ENCODE data around the gene ITGB1. TPM values are rescaled to one million over a fixed set of nuclear protein-coding genes. Genes with fewer than 3 reads are reported as not detected.

Gene ITGB1
- total and polyA plus RNA-seq, 8 donors: 57.9 to 909 (median 176) TPM

DNA sequence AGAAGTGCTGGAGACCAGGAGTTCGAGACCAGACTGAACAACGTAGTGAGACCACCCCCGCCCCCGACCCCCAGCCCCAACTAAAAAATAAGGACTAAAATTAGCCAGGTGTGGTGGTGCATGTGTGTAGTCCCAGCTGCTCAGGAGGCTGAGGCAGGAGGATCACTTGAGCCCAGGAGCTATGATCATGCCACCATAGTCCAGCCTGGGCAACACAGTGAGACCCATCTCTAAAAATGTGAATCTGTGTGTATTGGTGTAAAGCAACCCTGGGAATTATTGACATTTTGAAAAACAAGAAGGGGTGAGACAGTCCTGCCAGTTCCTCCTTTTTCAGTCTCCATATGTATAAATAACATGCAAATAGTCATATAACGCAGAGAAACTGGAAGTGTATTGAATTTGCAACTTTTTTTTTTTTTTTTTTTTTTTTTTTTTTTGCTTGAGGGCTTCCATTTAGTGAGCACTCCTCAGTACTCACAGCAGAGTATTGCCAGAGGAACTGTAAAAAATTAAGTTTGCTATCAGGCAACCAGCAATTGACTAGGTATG is 3.4 kb upstream of the ITGB1 start:
- peaks cover 10 to 50% (median 30%) of the 10 kb centered on the region in 4 donors for H3K4me1 ChIP-seq
- 82 to 94% (median 90%) methylated on average over 5 of the region's 5 CpGs for WGBS, 5 donors
- intact Hi-C loops (cut with DNase I; ENCODE audit: low total_unique reads): no loop called here
- H3K4me3 ChIP-seq: no peak overlapping the region
- H3K27me3 ChIP-seq: no peaks in the 10 kb centered on the region
- no peaks in the 10 kb centered on the region for H3K9me3 ChIP-seq
- DNase-seq: no peak
- peak overlapping the region; percentile 38 to 98 (median 78) for H3K27ac ChIP-seq
- TF ChIP-seq POLR2AphosphoS5 (IDR thresholded peaks at IDR 0.05) (no peak), POLR2A (IDR thresholded peaks at IDR 0.05) (no peak), EP300 (IDR thresholded peaks at IDR 0.05) (no peak)
- TF ChIP-seq, protein P1, sequence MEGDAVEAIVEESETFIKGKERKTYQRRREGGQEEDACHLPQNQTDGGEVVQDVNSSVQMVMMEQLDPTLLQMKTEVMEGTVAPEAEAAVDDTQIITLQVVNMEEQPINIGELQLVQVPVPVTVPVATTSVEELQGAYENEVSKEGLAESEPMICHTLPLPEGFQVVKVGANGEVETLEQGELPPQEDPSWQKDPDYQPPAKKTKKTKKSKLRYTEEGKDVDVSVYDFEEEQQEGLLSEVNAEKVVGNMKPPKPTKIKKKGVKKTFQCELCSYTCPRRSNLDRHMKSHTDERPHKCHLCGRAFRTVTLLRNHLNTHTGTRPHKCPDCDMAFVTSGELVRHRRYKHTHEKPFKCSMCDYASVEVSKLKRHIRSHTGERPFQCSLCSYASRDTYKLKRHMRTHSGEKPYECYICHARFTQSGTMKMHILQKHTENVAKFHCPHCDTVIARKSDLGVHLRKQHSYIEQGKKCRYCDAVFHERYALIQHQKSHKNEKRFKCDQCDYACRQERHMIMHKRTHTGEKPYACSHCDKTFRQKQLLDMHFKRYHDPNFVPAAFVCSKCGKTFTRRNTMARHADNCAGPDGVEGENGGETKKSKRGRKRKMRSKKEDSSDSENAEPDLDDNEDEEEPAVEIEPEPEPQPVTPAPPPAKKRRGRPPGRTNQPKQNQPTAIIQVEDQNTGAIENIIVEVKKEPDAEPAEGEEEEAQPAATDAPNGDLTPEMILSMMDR (IDR thresholded peaks at IDR 0.05): no peak
- no peaks in the 10 kb centered on the region for H3K36me3 ChIP-seq

DNA sequence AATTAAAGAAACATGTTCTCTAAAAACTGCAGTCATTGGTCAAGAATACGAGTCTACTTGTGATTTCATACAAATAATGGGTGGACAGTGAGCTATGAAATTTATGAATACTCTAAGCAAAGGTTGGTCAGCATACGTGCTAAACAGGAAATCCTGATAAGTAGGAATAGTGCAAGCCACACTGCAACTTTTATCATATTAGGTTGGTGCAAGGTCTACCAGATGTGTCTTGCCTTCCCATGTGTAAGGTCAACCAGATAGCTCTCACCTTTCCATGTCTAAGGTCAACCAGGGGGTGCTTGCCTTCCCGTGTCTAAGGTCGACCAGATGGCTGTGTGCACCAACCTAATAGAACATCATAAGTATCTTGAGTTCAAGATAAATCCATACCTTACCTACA is 2.0 kb upstream of the ITGB1 start:
- Histone ChIP-seq H3K27me3 (no peaks in the 10 kb centered on the region), H3K27ac (peak overlapping the region in 3 of 5 donors; percentile 96 to 98 (median 97)), H3K9me3 (no peaks in the 10 kb centered on the region), H3K36me3 (no peaks in the 10 kb centered on the region), H3K4me1 (peaks cover 14 to 61% (median 39%) of the 10 kb centered on the region in 4 donors), H3K4me3 (peak overlapping the region in 1 of 4 donors; percentile 71)
- DNase-seq: no peak
- no peak for TF ChIP-seq EP300 (IDR thresholded peaks at IDR 0.05)
- no peak for TF ChIP-seq POLR2AphosphoS5 (IDR thresholded peaks at IDR 0.05)
- TF ChIP-seq, protein P1 (IDR thresholded peaks at IDR 0.05): no peak
- no peak for TF ChIP-seq POLR2A (IDR thresholded peaks at IDR 0.05)
- WGBS, 5 donors: 40 to 60% (median 49%) methylated on average over 4 of the region's 4 CpGs
- intact Hi-C loops (cut with DNase I; ENCODE audit: low total_unique reads): no loop called here

DNA sequence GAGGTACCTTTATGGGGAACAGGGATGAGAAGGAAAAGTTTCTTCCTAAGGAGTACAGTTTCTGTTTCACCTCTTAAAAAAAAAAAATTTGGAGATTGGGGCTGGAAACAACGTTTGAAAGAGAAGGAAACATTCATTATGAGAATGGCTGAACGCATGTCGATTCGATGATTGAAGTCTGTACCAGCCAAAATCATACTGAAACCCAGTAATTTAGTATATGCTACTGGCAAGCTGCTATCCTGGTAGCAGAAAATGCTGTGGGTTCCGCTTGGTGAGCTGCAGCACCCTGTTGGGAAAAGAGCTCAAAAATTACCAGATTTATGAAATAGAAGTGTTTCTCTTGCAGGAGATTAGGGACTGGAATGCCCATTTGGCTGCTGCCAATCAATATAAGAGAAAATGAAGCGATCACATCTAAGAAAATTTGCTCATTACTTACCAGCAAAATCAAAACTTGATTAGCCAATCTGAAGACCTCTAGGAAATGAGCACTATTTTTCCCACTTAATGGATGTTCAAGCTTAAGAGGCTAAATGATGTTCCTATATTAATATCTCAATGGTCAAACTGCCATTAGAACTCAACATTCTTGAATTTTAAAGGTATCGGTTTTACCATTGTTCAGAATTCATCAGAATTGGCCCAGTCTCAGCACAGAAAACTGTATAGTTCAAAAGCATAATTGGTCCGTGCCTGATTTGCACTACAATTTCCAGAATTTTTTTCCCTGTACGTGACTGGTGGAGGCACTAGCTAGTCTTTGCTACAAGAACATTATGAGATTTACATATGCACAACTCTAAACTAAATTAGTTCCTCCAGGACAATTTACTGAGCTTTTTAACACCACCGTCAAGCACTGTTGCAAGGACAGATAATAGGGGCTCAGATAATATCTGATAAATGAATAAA is 1.2 kb upstream of the ITGB1 start:
- H3K9me3 ChIP-seq: no peaks in the 10 kb centered on the region
- no peak for DNase-seq
- H3K36me3 ChIP-seq: no peaks in the 10 kb centered on the region
- H3K4me3 ChIP-seq: peak overlapping the region; percentile 71 to 97 (median 90)
- peaks cover 20 to 69% (median 45%) of the 10 kb centered on the region in 4 donors for H3K4me1 ChIP-seq
- peak overlapping the region; percentile 87 to 98 (median 97) for H3K27ac ChIP-seq
- H3K27me3 ChIP-seq: no peaks in the 10 kb centered on the region
- WGBS, 5 donors: 14 to 27% (median 18%) methylated on average over 10 of the region's 10 CpGs
- TF ChIP-seq POLR2AphosphoS5 (IDR thresholded peaks at IDR 0.05): no peak
- TF ChIP-seq, protein P1 (IDR thresholded peaks at IDR 0.05): no peak
- TF ChIP-seq POLR2A (IDR thresholded peaks at IDR 0.05): no peak
- no peak for TF ChIP-seq EP300 (IDR thresholded peaks at IDR 0.05)
- intact Hi-C loops (cut with DNase I; ENCODE audit: low total_unique reads): no loop called here

DNA sequence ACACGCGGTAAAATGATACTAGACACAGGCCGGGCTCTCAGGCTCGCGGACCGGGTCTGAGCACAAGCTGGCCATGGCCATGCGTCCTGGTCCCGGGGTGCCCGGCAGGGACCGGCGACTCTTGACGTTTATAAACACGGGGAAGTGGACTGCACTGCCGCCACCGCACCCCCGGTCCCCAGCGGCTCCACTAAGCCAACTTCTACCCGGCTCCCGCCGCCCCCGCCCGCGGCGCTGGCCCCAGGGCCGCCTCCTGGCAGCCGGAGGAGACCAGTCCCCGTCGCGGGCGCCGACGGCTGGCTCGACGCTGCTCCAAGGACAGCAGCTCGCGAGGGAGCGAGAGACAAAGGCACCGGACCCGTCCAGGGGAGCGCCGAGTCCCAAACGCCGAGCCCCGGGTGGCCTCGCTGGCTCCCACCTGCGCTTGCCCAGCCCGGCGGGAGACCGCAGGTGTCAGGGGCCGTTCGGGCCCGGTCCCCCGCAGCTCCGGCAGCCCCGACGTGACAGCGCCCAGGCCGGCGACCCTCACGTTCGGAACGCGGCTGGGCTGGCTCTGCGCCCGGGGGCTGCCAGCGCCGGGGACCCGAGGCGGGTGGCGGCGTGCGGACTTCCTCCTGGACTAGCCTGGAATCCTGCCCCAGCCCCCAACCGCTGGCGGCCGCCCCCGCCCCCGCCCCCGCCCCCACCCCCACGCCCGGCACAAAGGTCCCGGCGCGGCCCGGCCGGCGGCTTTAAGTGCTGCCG is 517 bp downstream of the ITGB1 start:
- peaks cover 33 to 76% (median 58%) of the 10 kb centered on the region in 4 donors for H3K4me1 ChIP-seq
- intact Hi-C loops (cut with DNase I; ENCODE audit: low total_unique reads): no loop called here
- H3K27me3 ChIP-seq: no peaks in the 10 kb centered on the region
- peak; percentile 48 to 86 for DNase-seq
- H3K36me3 ChIP-seq: no peaks in the 10 kb centered on the region
- peak overlapping the region; percentile 71 to 97 (median 90) for H3K4me3 ChIP-seq
- TF ChIP-seq POLR2AphosphoS5 (IDR thresholded peaks at IDR 0.05) (no peak), POLR2A (IDR thresholded peaks at IDR 0.05) (no peak), EP300 (IDR thresholded peaks at IDR 0.05) (no peak)
- TF ChIP-seq, protein P1 (IDR thresholded peaks at IDR 0.05): no peak
- peak overlapping the region; percentile 87 to 98 (median 97) for H3K27ac ChIP-seq
- no peaks in the 10 kb centered on the region for H3K9me3 ChIP-seq
- WGBS, 5 donors: 0 to 1% (median 0%) methylated on average over 22 to 87 of the region's 87 CpGs
